ENCODE measurements around the gene ALPK1.

DNA sequence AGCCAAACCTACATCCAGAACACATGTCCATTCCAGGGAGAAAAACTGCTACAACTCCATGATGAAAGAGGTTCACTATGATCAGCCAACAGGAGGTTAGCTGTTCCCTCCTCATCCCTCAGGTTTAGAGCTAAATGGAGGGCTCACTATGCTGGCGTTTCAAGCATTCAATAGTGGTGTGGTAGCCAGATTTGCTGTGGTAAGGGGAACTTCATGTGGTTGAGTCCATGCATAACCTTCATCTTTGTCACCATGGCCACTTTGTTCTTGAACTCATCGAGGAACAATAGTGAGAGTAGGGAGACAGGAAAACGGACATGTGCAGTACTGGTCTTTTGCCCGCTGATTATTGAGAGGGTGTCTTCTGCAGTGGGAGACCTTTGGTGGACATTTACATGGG is 33.8 kb downstream of the ALPK1 start:
- no peak for TF ChIP-seq TAF1 (IDR thresholded peaks at IDR 0.05; ENCODE audit: borderline replicate concordance, insufficient read depth, low read length)
- TF ChIP-seq POLR2AphosphoS5 (IDR thresholded peaks at IDR 0.05; ENCODE audit: low read depth, low read length): no peak
- TF ChIP-seq, protein P1, sequence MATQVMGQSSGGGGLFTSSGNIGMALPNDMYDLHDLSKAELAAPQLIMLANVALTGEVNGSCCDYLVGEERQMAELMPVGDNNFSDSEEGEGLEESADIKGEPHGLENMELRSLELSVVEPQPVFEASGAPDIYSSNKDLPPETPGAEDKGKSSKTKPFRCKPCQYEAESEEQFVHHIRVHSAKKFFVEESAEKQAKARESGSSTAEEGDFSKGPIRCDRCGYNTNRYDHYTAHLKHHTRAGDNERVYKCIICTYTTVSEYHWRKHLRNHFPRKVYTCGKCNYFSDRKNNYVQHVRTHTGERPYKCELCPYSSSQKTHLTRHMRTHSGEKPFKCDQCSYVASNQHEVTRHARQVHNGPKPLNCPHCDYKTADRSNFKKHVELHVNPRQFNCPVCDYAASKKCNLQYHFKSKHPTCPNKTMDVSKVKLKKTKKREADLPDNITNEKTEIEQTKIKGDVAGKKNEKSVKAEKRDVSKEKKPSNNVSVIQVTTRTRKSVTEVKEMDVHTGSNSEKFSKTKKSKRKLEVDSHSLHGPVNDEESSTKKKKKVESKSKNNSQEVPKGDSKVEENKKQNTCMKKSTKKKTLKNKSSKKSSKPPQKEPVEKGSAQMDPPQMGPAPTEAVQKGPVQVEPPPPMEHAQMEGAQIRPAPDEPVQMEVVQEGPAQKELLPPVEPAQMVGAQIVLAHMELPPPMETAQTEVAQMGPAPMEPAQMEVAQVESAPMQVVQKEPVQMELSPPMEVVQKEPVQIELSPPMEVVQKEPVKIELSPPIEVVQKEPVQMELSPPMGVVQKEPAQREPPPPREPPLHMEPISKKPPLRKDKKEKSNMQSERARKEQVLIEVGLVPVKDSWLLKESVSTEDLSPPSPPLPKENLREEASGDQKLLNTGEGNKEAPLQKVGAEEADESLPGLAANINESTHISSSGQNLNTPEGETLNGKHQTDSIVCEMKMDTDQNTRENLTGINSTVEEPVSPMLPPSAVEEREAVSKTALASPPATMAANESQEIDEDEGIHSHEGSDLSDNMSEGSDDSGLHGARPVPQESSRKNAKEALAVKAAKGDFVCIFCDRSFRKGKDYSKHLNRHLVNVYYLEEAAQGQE (IDR thresholded peaks at IDR 0.05; ENCODE audit: insufficient read depth in 1 of 2, low read depth in 2 of 2, low read length in 2 of 2): no peak
- no peak for TF ChIP-seq FOXP2 (optimal IDR thresholded peaks at IDR 0.05; ENCODE audit: borderline replicate concordance, extremely low read depth, extremely low read length, insufficient read depth)
- no peak for TF ChIP-seq SIN3A (IDR thresholded peaks at IDR 0.05; ENCODE audit: borderline replicate concordance, insufficient read depth, low read length)
